Progenitor cell of endocrine pancreas (in vitro differentiated cells): ENCODE measurements around the gene TRIM14. TPM values are rescaled to one million over a fixed set of nuclear protein-coding genes. Genes with fewer than 3 reads are reported as not detected.

Experiments used
- DNase-seq: peaks from one replicate; pipeline ENCODE4 v3.0.0; 2021; ENCODE audit warnings: low spot score; ENCODE audit not compliant: unreplicated experiment
- H3K27ac Mint-ChIP-seq: 2 replicates; pipeline ENCODE4 v1.8.0; 2021; ENCODE audit warnings: mild to moderate bottlenecking, moderate library complexity, mixed read lengths
- H3K27me3 Mint-ChIP-seq: 2 replicates; pipeline ENCODE4 v1.8.0; 2021; ENCODE audit warnings: mixed read lengths
- H3K36me3 Mint-ChIP-seq: 2 replicates; pipeline ENCODE4 v1.8.0; 2022; ENCODE audit warnings: mixed read lengths; ENCODE audit not compliant: insufficient read depth
- H3K4me1 Mint-ChIP-seq: 2 replicates; pipeline ENCODE4 v1.8.0; 2021; ENCODE audit warnings: low read depth, mixed read lengths
- H3K4me3 Mint-ChIP-seq: 2 replicates; pipeline ENCODE4 v1.8.0; 2021; ENCODE audit warnings: low read depth, mild to moderate bottlenecking, moderate library complexity, mixed read lengths
- H3K9me3 Mint-ChIP-seq: 2 replicates; pipeline ENCODE4 v1.8.0; 2021; ENCODE audit warnings: low read depth, mixed read lengths
- CTCF ChIP-seq: fragments of 200-600 bp; sonication (generic); IDR thresholded peaks from one replicate; pipeline ENCODE4 v1.5.0; 2021; ENCODE audit warnings: antibody characterized with exemption, mild to moderate bottlenecking; ENCODE audit not compliant: unreplicated experiment
- total RNA-seq: library from RNA; stranded (reverse); gene quantifications from 2 replicates; pipeline ENCODE4 v1.2.1, GENCODE V29; 2021

The TRIM14 gene
- total RNA-seq, 1 donor from 2014 or later: 2.9 TPM

- no peaks in the 10 kb centered on the region for H3K36me3 Mint-ChIP-seq
- H3K4me1 Mint-ChIP-seq: peaks cover 10% of the 10 kb centered on the region
- no peak overlapping the region for H3K4me3 Mint-ChIP-seq
- no peaks in the 10 kb centered on the region for H3K9me3 Mint-ChIP-seq
- no peak overlapping the region for H3K27ac Mint-ChIP-seq
- no peaks in the 10 kb centered on the region for H3K27me3 Mint-ChIP-seq
- no peak for TF ChIP-seq CTCF
- no peak for DNase-seq
Measured at GRCh38 chr9:98147582-98147981, 28.6 kb upstream of the TRIM14 start.

DNA sequence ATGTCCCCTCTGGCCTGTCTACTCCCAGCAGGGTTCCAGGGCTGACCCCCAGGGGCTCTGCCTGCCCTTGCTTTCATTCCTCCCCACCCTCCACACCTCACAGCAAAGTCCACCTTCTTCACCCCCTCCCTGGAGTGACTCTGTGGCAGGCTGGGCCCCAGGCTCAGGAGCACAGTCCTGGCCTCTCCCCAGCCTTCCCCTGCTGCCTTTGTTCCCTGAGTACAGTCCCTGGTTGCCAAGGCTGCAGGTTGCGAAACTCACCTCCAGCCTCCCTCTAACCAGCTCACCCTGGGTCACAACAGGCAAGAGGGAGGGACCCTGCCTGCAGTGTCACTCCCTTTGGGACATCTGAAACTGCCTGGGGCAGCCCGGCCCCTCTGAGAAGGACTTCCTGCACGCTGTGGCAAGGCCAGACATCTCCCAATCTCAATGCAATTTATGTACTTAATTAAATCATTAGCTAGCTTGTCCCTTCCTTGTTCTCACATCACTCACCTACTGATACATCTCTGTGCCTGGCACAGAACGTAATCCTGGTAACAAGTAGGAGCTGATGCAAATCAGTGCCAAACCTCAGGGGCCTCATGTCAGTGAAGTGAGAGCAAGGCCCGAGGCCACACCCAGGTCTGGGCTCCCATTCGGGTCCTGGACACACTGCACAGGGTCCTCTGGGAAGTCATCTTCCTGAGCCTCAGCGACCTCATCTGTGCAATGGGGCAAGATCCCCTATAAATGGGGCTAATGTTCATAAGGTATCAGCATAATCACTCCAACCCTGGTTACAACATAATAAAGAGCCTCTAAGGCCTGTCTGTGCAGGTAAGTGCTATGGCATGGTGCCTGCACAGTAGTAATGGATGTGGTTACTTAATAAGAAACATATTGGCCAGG lies 27.3 kb upstream of the TRIM14 start:
- Mint-ChIP-seq H3K4me3 (no peak overlapping the region), H3K27me3 (no peaks in the 10 kb centered on the region), H3K4me1 (peaks cover 10% of the 10 kb centered on the region), H3K27ac (peak overlapping the region; percentile 10), H3K9me3 (no peaks in the 10 kb centered on the region), H3K36me3 (no peaks in the 10 kb centered on the region)
- no peak for DNase-seq
- no peak for TF ChIP-seq CTCF

DNA sequence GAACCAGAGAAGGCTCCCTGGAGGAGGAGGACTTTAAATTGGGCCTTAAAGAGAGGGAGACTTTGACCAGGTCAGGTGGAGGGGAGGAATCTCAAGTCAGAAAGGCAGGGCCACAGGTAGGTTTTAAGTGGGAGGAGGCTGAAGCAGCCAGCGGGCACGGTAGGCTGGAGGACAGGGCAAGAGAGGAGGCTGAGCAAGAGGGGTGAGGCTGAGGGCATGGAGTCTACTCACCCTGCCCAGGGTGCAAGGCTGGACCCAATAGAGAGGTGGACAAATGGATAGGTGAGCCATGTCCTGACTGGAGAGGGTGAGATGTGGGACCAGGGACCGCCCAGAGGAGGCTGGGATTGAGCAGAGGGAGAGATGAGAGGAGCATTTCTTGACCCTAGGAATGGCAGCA lies 25.6 kb upstream of the TRIM14 start:
- DNase-seq: no peak
- H3K4me3 Mint-ChIP-seq: no peak overlapping the region
- H3K27ac Mint-ChIP-seq: no peak overlapping the region
- H3K4me1 Mint-ChIP-seq: peaks cover 10% of the 10 kb centered on the region
- no peak for TF ChIP-seq CTCF
- no peaks in the 10 kb centered on the region for H3K27me3 Mint-ChIP-seq
- H3K36me3 Mint-ChIP-seq: no peaks in the 10 kb centered on the region
- H3K9me3 Mint-ChIP-seq: no peaks in the 10 kb centered on the region

DNA sequence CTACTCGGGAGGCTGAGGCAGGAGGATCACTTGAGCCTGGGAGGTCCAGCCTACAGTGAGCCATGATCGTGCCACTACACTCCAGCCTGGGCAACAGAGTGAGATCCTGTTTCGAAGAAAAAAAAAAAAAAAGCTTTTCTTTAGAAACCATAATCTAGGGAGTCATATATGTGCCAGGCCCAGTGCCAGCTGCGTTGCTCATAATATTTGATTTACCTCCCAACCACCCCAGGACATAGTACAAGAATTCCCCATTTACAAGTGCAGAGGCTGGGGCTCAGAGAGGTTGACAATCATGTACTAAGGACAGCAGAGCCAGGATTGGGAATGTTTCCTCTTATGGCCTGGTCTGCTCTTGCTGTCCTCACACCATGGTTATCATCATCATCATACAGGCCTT lies 25.1 kb upstream of the TRIM14 start:
- Mint-ChIP-seq H3K4me1 (peaks cover 10% of the 10 kb centered on the region), H3K27ac (no peak overlapping the region), H3K27me3 (no peaks in the 10 kb centered on the region), H3K36me3 (no peaks in the 10 kb centered on the region), H3K4me3 (no peak overlapping the region), H3K9me3 (no peaks in the 10 kb centered on the region)
- DNase-seq: no peak
- no peak for TF ChIP-seq CTCF

GRCh38 chr9:98142925-98143481 lies 24.0 kb upstream of the TRIM14 start:
- no peaks in the 10 kb centered on the region for H3K36me3 Mint-ChIP-seq
- TF ChIP-seq CTCF: no peak
- H3K4me1 Mint-ChIP-seq: peaks cover 10% of the 10 kb centered on the region
- no peaks in the 10 kb centered on the region for H3K27me3 Mint-ChIP-seq
- H3K4me3 Mint-ChIP-seq: no peak overlapping the region
- no peak for DNase-seq
- H3K9me3 Mint-ChIP-seq: no peaks in the 10 kb centered on the region
- H3K27ac Mint-ChIP-seq: no peak overlapping the region
